NCI-H524 treated with DMSO at 0.1 percent for 48 hours (cell line): ENCODE data around the gene SOX9.
A peak's percentile ranks its signal among the peaks of the same experiment; 100 is the strongest.
"Not testable (repeated sequence)": the region's sequence is repeated elsewhere in the genome, so short reads cannot be mapped to it uniquely, and the experiment has no call there.

Experiments used
- DNase-seq: peaks from one replicate; lab custom pipeline; 2025; lab: John Stamatoyannopoulos, UW

The SOX9 gene

DNA sequence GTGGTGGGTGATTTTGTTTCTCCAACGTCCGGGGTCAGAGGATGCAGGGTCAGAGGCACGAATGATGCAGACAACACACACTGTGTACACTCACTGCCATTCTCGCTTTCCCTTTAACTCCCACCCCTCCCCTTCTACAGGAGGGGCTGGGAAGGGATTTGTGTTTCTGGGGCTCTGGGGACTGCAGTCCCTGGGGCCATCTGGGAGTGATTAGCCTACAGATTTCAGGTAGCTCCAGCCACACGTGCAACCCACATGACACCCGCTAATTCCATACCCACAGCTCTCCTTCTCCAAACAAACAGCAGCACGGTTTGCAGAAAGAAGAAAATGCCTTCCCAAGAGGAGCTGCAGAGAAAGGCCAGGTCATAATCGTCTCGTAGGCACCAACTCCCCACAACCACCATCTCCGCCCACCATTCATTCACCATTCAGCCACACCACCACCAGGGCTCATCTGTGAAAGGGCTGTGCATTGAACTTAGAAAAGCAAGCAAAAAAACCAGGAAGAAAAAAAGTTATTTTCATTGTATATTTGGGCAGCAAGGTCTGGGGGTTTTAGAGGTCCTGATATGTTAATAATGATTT is 9.4 kb upstream of the SOX9 start:
- peak; percentile 51 for DNase-seq

DNA sequence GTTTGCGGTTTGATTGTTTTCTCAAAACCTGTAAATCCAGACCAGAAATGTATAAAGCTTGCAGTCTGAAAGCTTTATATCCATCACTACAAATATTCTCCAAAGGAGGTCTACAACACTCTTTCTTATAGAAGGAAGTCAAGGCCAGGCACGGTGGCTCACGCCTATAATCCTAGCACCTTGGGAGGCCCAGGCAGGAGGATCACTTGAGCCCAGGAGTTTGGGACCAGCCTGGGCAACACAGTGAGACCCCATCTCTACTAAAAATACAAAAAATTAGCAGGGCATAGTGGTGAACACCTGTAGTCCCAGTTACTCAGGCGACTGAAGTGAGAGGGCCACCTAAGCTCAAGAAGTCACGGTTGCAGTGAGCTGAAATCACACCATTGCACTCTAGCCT is 8.9 kb upstream of the SOX9 start:
- DNase-seq: not testable (repeated sequence)

GRCh38 chr17:72113751-72114150 is 7.1 kb upstream of the SOX9 start:
- no peak for DNase-seq

- no peak for DNase-seq
Observed at GRCh38 chr17:72115781-72116525, 4.9 kb upstream of the SOX9 start.

DNA sequence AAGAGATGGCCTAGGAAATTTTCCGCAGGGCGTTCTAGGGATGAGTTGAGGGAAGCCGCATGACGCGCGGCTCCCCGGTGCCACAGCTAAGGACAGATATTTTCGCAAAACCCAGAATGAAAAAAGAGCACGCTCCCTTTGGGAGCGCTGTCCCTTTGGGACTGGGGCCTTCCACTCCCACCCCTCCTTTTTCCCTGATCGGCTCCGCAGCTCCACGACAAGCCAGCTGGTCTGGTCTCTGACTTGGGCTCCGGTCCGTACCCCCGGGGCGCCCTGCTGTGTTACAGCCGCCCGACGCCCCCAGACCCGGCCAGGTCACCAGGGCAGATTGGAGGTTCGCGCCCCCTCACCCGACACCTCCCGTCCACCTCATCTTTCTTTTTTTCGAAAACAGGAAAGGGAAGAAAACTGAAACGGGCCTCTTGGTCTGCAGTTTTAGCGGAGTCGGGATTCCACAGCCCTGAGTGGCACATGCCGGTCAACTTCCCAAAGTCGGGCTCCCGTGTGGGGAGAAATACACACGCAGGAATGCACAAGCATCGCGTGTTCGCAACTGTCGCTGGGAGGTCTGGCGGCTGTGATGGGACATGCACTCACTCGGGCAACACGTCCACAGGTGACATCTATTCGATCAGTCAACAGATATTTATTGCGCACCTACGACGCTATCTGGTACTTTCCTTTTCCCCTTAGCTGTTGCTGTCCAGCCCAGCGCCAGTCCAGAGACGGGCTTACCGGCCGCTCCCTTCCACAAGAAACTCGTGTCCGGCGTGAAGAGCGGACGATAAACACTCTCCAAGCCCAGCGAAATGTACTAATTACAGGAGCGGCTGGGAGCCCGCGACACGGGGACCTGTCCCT is 3.9 kb upstream of the SOX9 start:
- DNase-seq: no peak

DNA sequence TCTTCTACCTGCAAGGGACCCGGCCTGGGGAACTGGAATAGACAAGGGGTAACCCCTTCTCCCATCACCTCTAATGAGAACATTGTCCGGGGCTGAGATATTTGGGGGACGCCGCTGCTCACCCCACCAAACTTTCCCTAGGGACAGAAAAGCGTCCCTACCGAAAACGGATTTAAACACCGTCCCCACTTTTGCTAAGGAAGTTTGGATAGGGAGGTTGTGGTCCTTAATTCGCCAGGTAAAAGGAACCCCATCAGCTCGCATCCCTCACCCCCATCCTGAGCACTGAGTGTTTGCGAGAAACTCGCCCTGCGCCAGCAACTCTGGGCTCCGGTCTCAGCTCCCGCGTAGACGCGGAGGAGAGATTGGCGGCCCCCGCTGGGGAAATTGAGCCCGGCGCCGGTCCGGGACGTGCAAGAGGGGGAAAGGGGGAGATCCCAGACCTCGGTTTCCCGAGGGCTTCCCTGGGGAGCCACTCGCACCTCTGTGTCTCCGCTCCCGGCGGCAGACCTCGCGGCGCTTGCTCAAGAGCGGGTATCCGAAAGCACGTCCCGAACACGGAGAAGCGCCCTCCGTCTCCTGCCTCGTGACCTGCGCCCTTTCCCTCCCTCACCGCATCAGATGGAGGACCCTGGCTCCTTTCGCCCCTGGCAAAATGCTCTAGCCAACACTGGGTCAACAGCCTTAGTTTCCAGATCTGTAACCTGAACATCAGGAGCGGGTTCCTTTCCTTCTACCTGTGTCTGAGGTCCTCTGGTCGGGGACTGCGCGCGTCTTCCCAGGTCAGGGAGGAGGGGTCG is 3.1 kb upstream of the SOX9 start:
- DNase-seq: no peak

DNA sequence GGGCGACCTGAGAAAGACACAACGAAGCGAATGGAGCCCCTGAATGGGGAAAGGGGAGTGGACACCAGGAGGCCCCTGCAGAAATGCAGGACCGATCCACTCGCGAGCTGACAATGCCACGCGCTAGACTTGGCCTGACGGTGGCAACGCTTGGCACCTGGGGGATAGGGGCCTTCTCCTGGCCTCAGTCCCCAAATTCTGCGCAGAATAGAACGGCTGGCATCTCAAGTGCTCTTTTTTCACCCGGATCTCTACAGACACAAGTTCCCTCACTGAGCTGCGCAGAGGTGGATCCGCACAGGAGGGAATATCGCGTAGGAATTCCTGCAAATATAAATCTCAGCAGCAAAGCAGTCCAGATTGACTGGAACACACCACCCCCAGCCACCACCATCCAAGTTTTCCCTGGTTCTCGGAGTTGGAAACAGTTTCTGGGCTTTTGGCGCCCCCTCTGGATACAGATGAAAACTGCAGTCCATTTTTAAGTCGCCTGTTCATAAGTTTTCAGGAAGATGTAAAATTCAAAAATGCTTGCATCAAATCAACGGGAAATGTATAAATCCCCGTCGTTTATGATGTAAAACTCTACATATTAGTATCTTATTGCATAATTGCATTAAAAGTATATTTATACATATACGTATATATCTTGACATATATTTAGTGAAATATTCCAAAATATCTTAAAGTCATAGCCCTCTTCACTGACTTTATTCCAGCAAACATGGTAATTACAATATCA is 2.3 kb upstream of the SOX9 start:
- no peak for DNase-seq

- no peak for DNase-seq
Observed at GRCh38 chr17:72119077-72119872, 1.5 kb upstream of the SOX9 start.

DNA sequence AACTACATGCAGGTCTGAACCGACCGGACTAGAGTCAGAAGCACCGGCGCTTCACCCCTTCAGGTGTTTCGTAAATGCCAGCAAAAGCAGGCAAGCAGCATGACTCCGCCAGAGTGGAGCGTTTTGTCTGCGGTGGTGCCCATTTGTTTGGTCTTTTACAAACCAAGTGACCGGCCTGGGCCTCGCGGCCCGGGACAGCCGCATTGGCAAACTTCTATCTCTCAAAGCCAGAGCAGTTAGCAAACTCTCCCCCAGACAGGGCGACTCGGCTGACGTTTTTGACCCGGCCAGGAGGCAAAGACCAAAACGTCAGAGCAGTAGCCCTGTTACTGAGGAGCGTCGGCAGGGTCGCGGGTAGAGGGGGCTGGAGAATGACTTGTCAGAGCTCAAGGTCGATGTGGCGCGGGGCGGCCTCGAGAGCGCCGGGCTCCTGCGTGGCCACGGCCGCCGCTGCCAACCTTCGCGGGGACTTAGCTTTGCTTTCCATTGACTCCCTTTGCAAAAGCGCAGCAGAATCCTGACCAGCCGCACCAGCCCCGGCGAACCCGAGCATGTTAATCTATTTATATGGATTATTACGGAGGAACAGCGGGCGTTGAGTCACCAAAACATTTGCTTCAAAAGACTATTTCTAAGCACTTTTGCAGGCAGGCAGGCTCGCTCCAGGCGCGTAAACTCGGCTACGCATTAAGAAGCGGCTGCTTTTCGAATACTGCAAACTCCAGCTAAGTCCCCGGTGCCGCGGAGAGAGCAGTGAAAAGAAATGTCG is 763 bp upstream of the SOX9 start:
- DNase-seq: peak; percentile 54

DNA sequence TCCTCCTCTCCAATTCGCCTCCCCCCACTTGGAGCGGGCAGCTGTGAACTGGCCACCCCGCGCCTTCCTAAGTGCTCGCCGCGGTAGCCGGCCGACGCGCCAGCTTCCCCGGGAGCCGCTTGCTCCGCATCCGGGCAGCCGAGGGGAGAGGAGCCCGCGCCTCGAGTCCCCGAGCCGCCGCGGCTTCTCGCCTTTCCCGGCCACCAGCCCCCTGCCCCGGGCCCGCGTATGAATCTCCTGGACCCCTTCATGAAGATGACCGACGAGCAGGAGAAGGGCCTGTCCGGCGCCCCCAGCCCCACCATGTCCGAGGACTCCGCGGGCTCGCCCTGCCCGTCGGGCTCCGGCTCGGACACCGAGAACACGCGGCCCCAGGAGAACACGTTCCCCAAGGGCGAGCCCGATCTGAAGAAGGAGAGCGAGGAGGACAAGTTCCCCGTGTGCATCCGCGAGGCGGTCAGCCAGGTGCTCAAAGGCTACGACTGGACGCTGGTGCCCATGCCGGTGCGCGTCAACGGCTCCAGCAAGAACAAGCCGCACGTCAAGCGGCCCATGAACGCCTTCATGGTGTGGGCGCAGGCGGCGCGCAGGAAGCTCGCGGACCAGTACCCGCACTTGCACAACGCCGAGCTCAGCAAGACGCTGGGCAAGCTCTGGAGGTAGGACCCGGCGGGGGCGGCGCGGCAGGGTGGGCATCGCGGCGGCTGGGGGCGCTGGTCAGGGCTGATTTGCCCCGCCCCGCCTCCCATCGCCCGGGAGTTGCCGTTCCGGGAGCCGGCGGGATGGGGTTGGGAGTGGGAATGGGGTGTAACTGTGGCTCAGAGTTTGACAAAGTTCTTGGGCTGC is 567 bp downstream of the SOX9 start:
- DNase-seq: no peak

DNA sequence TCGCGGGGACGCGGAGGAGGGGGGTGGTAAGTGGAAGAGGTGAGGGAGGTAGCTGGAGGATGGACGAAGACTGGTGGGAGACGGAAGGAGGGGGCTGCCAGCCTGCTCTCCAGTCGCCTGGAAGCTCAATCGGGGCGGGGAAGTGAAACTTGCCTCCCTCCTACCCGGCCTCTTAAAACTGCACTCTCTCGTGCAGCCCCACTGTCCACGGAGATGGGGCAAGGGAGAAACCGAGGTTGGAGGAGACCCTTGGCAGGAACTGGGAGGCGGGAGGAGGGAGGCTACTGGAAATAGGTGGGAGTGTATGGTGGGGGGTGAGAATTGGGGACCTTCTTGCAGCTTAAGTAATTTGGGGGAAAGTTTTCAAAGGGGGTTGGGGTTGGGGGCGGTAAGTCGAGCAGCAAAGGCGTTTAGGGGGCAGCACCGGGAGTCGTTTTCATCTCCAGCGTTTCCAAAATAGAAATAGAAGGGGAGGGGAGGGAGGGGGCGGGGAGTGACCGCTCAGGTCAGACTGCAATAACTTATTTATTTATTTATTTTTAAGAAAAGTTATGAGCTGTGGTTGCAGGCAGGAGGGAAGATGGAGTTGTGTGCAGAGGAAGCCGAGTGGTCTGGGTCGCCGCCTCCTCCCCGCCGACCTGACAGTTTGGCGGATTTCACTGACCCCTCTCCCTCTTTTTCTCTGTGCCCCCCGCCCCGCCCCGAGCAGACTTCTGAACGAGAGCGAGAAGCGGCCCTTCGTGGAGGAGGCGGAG is 1.4 kb downstream of the SOX9 start:
- DNase-seq: no peak

- DNase-seq: no peak
Observed at GRCh38 chr17:72122765-72123529, 2.1 kb downstream of the SOX9 start.

GRCh38 chr17:72123530-72124437 is 3.0 kb downstream of the SOX9 start:
- DNase-seq: no peak

DNA sequence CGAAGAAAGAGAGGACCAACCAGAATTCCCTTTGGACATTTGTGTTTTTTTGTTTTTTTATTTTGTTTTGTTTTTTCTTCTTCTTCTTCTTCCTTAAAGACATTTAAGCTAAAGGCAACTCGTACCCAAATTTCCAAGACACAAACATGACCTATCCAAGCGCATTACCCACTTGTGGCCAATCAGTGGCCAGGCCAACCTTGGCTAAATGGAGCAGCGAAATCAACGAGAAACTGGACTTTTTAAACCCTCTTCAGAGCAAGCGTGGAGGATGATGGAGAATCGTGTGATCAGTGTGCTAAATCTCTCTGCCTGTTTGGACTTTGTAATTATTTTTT is 3.6 kb downstream of the SOX9 start:
- DNase-seq: no peak

DNA sequence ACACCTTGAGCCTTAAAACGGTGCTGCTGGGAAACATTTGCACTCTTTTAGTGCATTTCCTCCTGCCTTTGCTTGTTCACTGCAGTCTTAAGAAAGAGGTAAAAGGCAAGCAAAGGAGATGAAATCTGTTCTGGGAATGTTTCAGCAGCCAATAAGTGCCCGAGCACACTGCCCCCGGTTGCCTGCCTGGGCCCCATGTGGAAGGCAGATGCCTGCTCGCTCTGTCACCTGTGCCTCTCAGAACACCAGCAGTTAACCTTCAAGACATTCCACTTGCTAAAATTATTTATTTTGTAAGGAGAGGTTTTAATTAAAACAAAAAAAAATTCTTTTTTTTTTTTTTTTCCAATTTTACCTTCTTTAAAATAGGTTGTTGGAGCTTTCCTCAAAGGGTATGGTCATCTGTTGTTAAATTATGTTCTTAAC is 4.4 kb downstream of the SOX9 start:
- DNase-seq: no peak

DNA sequence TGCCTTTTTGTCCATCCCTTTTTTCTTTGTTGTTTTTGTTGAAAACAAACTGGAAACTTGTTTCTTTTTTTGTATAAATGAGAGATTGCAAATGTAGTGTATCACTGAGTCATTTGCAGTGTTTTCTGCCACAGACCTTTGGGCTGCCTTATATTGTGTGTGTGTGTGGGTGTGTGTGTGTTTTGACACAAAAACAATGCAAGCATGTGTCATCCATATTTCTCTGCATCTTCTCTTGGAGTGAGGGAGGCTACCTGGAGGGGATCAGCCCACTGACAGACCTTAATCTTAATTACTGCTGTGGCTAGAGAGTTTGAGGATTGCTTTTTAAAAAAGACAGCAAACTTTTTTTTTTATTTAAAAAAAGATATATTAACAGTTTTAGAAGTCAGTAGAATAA is 4.9 kb downstream of the SOX9 start:
- DNase-seq: no peak
